GM12873 (cell line): ENCODE results near the gene TRIM67.

ENCODE experiments used
- CTCF ChIP-seq: IDR thresholded peaks from 2 replicates; pipeline ENCODE4 v1.5.1; 2012; ENCODE audit warnings: low read depth, mild to moderate bottlenecking, moderate library complexity, low read length, control low read depth; ENCODE audit not compliant: insufficient read depth; ENCODE audit errors: missing control alignments

TRIM67 gene

GRCh38 chr1:231196307-231196706 is 34.4 kb downstream of the TRIM67 start:
- no peak for TF ChIP-seq CTCF

- TF ChIP-seq CTCF = no peak
These were observed 34.9 kb downstream of the TRIM67 start for GRCh38 chr1:231196728-231197127.

- no peak for TF ChIP-seq CTCF
These were observed 38.0 kb downstream of the TRIM67 start for GRCh38 chr1:231199868-231200267.

- no peak for TF ChIP-seq CTCF
These were observed 38.7 kb downstream of the TRIM67 start for GRCh38 chr1:231200388-231201031.

GRCh38 chr1:231201375-231201978 is 39.6 kb downstream of the TRIM67 start:
- TF ChIP-seq CTCF = no peak

GRCh38 chr1:231201979-231202633 is 40.2 kb downstream of the TRIM67 start:
- no peak for TF ChIP-seq CTCF

- no peak for TF ChIP-seq CTCF
These were observed 41.6 kb downstream of the TRIM67 start for GRCh38 chr1:231203259-231204057.
